T-helper 1 cell (primary cell): ENCODE measurements around the gene TMEM208.

Source experiments
- DNase-seq, 5 donors: peaks; one replicate each; pipeline ENCODE4 v3.0.0-alpha.2; 2012 to 2020

TMEM208 gene

GRCh38 chr16:67210069-67210937 lies 16.6 kb upstream of the TMEM208 start:
- DNase-seq: no peak

GRCh38 chr16:67211674-67212073 lies 15.3 kb upstream of the TMEM208 start:
- DNase-seq: no peak

GRCh38 chr16:67212766-67213165 lies 14.2 kb upstream of the TMEM208 start:
- DNase-seq: no peak

GRCh38 chr16:67213197-67214019 lies 13.5 kb upstream of the TMEM208 start:
- DNase-seq: no peak

- no peak for DNase-seq
Observed at GRCh38 chr16:67215706-67216105, 11.2 kb upstream of the TMEM208 start.

GRCh38 chr16:67216612-67217490 lies 10.1 kb upstream of the TMEM208 start:
- DNase-seq: no peak

- DNase-seq: no peak
Observed at GRCh38 chr16:67223992-67224391, 2.9 kb upstream of the TMEM208 start.

GRCh38 chr16:67226295-67226803 lies 581 bp upstream of the TMEM208 start:
- DNase-seq: no peak

GRCh38 chr16:67227567-67227921 lies 614 bp downstream of the TMEM208 start:
- DNase-seq: no peak

- DNase-seq: no peak
Observed at GRCh38 chr16:67228034-67228785, 1.3 kb downstream of the TMEM208 start.

GRCh38 chr16:67228905-67229304 lies 2.0 kb downstream of the TMEM208 start:
- no peak for DNase-seq

GRCh38 chr16:67229906-67230808 lies 3.2 kb downstream of the TMEM208 start:
- no peak for DNase-seq

GRCh38 chr16:67230809-67231660 lies 4.1 kb downstream of the TMEM208 start:
- no peak for DNase-seq

- DNase-seq: no peak
Observed at GRCh38 chr16:67233596-67233995, 6.7 kb downstream of the TMEM208 start.

- DNase-seq: no peak
Observed at GRCh38 chr16:67234180-67234597, 7.3 kb downstream of the TMEM208 start.

GRCh38 chr16:67235816-67236562 lies 9.1 kb downstream of the TMEM208 start:
- peak; percentile 34 to 79 (median 59) for DNase-seq

GRCh38 chr16:67236563-67237395 lies 9.8 kb downstream of the TMEM208 start:
- DNase-seq: peak; percentile 59 to 78 (median 75)
